ENCODE measurements around the gene NUDT14. TPM values are rescaled to one million over a fixed set of nuclear protein-coding genes. Genes with fewer than 3 reads are reported as not detected.

Gene NUDT14
- total RNA-seq, 1 experiment from 2014 or later = 31.8 TPM

DNA sequence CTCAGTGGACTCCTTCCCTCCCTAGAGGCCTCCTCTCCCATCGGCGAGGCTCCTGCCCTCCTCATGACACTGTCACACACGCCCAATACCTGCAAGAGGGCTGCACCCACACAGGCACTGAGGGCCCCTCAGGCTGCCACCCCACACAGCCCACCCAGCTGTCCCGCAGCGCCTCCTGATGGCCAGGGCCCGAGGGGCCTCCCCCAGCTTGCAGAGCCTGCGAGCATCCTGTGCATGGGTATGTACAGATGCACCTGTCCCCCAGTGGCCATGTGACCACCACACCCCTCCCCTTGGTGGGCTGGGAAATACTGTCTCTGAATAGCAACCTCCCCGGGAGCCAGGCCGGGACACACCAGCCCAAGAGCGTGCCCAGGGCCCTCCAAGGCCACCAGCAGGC lies 19.0 kb upstream of the NUDT14 start:
- Histone ChIP-seq H3K9me3 (replicated peaks) (no peaks in the 10 kb centered on the region), H3K4me3 (no peak overlapping the region), H3K4me1 (replicated peaks) (peaks cover 78% of the 10 kb centered on the region), H3K27me3 (replicated peaks) (no peaks in the 10 kb centered on the region), H3K27ac (no peak overlapping the region), H3K36me3 (no peaks in the 10 kb centered on the region)
- no peak for DNase-seq (ENCODE audit: low read depth in 1 of 2, low spot score in 2 of 2)

DNA sequence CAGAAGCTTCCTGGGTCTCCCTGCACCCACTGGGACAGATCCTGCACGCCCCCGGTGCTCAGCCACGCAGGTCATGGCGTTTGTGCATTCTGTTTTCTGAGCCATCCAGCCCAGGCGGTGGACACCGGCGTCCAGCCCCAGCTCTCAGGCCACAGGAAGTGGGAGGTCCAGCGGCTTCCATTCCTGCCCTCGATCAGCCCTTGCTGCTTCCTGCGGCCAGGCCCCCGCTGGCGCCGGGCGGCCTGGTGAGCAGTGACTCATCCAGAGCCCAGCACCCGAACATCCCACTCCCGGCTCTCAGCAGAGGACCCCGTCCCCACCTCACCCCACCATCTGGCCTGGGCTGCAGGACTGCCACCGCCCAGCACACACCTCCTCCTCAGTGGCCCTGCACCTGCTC lies 18.0 kb upstream of the NUDT14 start:
- Histone ChIP-seq H3K27ac (peak overlapping the region; percentile 73), H3K27me3 (replicated peaks) (no peaks in the 10 kb centered on the region), H3K4me3 (no peak overlapping the region), H3K36me3 (no peaks in the 10 kb centered on the region), H3K4me1 (replicated peaks) (peaks cover 88% of the 10 kb centered on the region), H3K9me3 (replicated peaks) (no peaks in the 10 kb centered on the region)
- peak; percentile 67 to 84 for DNase-seq (ENCODE audit: low read depth in 1 of 2, low spot score in 2 of 2)

GRCh38 chr14:105198588-105198987 lies 17.5 kb upstream of the NUDT14 start:
- H3K4me1 ChIP-seq (replicated peaks) = peaks cover 93% of the 10 kb centered on the region
- no peak overlapping the region for H3K4me3 ChIP-seq
- no peaks in the 10 kb centered on the region for H3K9me3 ChIP-seq (replicated peaks)
- peak overlapping the region; percentile 73 for H3K27ac ChIP-seq
- no peaks in the 10 kb centered on the region for H3K27me3 ChIP-seq (replicated peaks)
- no peak for DNase-seq (ENCODE audit: low read depth in 1 of 2, low spot score in 2 of 2)
- no peaks in the 10 kb centered on the region for H3K36me3 ChIP-seq

- H3K27ac ChIP-seq = peak overlapping the region; percentile 90
- no peak overlapping the region for H3K4me3 ChIP-seq
- H3K27me3 ChIP-seq (replicated peaks) = no peaks in the 10 kb centered on the region
- DNase-seq (ENCODE audit: low read depth in 1 of 2, low spot score in 2 of 2) = peak; percentile 79 to 86
- H3K4me1 ChIP-seq (replicated peaks) = peaks cover 90% of the 10 kb centered on the region
- H3K36me3 ChIP-seq = no peaks in the 10 kb centered on the region
- H3K9me3 ChIP-seq (replicated peaks) = no peaks in the 10 kb centered on the region
Measured at GRCh38 chr14:105197211-105197641, 16.1 kb upstream of the NUDT14 start.

DNA sequence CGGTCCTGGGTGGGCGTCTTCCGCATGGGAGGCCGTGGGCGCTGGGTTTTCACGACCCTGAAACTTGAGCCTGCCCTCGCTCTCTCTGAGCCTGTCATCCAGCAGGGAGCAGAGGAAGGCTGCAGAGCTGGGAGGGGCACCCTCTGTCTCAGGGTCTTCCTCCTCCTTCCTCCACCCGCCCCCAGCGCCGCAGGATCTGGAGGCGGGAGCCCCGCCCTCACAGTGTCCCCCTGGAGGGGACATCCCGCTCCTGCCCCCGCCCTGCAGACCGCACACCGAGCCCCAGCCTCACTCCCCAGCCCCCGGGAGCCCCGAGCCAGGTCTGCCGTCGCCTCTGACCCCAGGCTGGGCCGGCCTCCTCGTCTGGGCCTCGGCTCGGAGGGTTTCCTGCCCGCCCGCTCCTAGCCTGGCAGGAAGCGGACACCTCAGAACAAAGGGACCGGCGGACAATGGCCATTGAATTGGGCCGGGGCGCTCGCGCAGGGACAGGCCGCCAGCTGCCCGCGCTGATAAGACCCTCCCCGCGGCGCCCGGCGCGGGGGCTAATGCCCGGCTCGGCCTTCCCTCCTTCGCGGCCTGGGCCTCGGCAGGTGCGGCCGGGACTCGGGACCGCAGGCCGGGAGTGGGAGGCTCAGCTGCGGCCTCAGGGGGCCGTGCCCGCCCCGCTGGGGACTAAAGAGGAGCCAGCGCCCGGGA lies 15.3 kb upstream of the NUDT14 start:
- Histone ChIP-seq H3K9me3 (replicated peaks) (no peaks in the 10 kb centered on the region), H3K4me3 (no peak overlapping the region), H3K4me1 (replicated peaks) (peaks cover 88% of the 10 kb centered on the region), H3K27me3 (replicated peaks) (no peaks in the 10 kb centered on the region), H3K27ac (peak overlapping the region; percentile 90), H3K36me3 (no peaks in the 10 kb centered on the region)
- no peak for DNase-seq (ENCODE audit: low read depth in 1 of 2, low spot score in 2 of 2)

DNA sequence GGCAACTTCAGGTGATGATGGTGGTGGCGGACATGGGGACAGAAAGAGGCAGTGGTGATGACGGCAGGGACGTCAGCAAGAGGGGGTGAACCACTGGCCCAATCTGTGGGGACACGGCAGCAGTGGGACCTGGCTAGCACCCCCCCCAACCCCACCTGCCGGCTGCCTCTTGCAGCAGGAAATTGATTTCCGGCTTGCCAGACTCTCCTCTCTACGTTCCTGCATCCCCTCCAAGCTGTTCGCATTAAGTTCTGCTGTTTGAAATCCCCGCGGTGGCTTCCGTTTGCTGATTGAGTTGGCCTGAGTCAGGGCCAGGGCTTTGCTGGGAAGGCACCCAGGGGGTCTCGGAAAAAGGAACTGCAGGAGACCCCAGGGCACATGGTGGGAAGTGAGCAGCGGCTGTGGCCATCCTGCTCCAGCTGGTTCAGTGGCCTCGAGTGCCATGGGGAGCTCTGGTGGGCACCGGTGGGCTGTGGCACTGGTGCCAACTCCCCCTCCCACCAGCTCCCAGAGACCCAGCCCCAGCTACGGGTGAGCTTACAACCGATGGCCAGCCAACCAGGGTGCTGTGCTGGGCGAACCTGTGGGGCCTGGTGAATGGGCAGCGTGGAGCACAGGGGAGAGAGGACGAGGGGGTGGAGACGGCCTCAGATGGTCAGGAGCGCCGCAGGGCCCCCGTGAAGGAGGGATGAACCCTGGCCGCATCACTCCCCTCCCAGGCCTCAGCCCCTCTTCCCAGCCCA lies 14.6 kb upstream of the NUDT14 start:
- DNase-seq (ENCODE audit: low read depth in 1 of 2, low spot score in 2 of 2) = no peak
- Histone ChIP-seq H3K9me3 (replicated peaks) (no peaks in the 10 kb centered on the region), H3K4me1 (replicated peaks) (peaks cover 87% of the 10 kb centered on the region), H3K27ac (peak overlapping the region; percentile 90), H3K4me3 (no peak overlapping the region), H3K27me3 (replicated peaks) (no peaks in the 10 kb centered on the region), H3K36me3 (no peaks in the 10 kb centered on the region)

DNA sequence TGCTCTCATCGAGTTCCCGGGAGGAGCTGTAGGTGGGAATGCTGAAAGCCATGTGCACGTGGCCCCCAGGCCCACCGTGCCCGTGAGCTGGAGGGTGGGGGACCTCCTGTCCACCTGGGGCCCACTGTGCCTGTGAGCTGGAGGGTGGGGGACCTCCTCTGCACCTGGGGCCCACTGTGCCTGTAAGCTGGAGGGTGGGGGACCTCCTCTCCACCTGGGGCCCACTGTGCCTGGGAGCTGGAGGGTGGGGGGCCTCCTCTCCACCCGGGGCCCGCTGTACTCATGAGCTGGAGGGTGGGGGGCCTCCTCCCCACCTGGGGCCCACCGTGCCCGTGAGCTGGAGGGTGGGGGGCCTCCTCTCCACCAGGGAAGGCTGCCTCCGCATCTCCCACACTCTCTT lies 13.9 kb upstream of the NUDT14 start:
- no peak for DNase-seq (ENCODE audit: low read depth in 1 of 2, low spot score in 2 of 2)
- no peak overlapping the region for H3K4me3 ChIP-seq
- no peaks in the 10 kb centered on the region for H3K9me3 ChIP-seq (replicated peaks)
- H3K4me1 ChIP-seq (replicated peaks) = peaks cover 85% of the 10 kb centered on the region
- no peaks in the 10 kb centered on the region for H3K27me3 ChIP-seq (replicated peaks)
- H3K36me3 ChIP-seq = no peaks in the 10 kb centered on the region
- H3K27ac ChIP-seq = peak overlapping the region; percentile 90

DNA sequence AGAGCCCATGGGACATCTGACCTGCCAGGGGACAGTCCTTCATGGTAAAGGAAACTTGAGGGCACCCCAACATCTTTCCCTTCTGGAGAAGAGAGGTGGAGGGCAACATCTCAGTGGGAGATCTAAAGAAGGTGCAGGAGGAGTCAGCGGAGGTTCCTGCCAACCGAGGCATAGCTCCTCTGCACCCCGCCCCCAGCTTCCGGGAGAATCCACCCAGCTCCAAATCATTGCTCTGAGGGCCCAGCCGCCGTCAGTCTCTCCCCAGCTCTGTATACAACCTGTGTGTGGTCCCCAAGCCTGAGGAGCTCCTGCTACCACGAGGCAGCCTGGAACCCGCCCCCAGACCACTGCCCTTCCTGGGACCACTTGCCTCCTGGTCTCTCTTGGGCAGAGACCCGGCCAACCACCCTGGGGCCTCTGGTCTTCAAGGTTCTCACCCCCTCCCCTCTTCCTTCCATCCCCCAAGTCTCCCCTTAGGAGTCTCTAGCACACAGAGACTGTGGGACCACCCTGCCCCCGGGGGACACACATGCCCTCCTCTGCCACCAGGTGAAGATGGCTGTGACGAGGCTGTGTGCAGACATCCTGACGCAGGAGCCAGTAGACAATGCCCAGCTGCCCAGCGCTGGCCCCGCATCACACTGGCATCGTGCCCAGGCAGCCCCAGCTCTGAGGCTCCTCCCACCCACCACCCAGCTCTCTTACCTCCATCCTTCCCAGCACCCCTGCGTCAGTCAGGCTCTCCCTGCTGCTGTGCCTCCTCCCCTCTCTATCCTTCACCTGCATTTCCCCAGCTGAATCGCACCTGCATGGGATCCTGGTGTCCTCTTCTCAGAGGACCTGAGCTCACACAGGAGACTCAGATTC lies 13.0 kb upstream of the NUDT14 start:
- peak; percentile 97 to 99 for DNase-seq (ENCODE audit: low read depth in 1 of 2, low spot score in 2 of 2)
- no peaks in the 10 kb centered on the region for H3K27me3 ChIP-seq (replicated peaks)
- H3K4me1 ChIP-seq (replicated peaks) = peaks cover 76% of the 10 kb centered on the region
- H3K4me3 ChIP-seq = no peak overlapping the region
- no peaks in the 10 kb centered on the region for H3K9me3 ChIP-seq (replicated peaks)
- peak overlapping the region; percentile 90 for H3K27ac ChIP-seq
- no peaks in the 10 kb centered on the region for H3K36me3 ChIP-seq

DNA sequence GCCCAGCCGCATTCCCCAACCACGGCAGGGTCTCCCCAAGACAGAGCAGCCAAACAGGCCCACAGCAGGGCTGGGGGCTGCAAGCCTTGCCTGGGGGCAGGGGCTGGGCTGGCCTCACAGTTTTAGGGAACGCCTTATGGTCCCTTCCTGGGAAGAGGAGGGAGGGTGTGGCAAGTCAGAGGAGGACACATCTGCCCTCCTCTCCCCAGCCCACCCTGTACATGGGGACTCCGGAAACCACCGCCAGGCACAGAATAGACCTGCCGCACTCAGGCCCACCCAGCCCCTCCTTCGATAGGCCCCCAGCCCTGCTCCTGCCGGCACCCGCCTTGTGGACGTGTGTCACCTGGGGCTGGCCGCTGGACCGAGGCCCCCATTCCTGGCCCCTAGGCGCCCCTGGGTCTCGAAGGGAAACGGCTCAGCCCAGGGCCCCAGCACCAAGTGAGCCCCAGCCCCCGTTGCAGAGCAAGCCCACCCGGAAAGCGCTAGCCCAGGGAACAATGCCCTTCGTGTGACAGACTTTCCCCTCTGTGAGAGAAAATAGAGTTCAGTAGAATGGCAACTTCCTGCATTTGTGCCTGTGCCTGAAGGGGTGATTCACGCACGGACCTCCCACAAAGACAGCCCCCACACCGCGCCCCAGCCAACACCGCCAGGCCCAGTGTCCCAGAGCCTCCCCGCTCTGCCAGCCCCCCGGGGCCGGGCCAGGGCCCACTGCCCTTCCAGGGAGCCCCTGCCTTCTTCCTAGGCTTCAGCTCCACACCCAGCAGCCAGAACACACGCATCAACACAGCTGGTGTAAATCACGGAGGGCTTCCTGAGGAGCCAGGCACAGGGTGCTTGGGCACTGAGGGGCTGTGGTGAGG lies 12.0 kb upstream of the NUDT14 start:
- Histone ChIP-seq H3K4me3 (no peak overlapping the region), H3K27ac (peak overlapping the region; percentile 90), H3K4me1 (replicated peaks) (peaks cover 65% of the 10 kb centered on the region), H3K9me3 (replicated peaks) (peaks cover 3% of the 10 kb centered on the region), H3K27me3 (replicated peaks) (no peaks in the 10 kb centered on the region), H3K36me3 (no peaks in the 10 kb centered on the region)
- peak; percentile 98 to 99 for DNase-seq (ENCODE audit: low read depth in 1 of 2, low spot score in 2 of 2)

DNA sequence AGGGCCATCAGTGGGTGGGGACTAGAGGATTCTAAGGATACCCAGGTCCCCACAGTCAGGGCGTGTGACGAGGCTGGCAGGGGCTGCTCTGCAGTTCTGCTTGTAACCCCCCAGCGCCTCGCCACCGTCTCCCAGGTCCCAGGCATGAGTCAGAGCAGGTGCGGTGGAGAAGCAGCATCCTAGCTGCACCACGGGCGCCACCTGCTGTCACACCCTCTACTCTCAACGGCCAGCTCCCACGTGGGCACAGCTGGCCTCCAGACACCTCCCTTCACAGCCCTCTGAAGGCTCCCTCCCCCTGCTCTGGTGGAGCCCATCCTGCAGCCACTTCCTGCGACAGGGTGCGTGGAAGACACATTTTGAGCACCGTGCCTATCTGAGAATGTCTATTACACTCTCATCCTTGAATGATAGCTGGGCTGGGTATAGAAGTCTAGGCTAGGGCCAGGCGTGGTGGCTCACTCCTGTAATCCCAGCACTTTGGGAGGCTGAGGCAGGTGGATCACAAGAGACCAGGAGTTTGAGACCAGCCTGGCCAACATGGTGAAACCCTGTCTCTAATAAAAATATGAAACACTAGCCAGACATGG lies 6.9 kb upstream of the NUDT14 start:
- Histone ChIP-seq H3K27ac (no peak overlapping the region), H3K4me1 (replicated peaks) (peaks cover 16% of the 10 kb centered on the region), H3K27me3 (replicated peaks) (no peaks in the 10 kb centered on the region), H3K36me3 (no peaks in the 10 kb centered on the region), H3K4me3 (no peak overlapping the region), H3K9me3 (replicated peaks) (peaks cover 7% of the 10 kb centered on the region)
- DNase-seq (ENCODE audit: low read depth in 1 of 2, low spot score in 2 of 2) = no peak

DNA sequence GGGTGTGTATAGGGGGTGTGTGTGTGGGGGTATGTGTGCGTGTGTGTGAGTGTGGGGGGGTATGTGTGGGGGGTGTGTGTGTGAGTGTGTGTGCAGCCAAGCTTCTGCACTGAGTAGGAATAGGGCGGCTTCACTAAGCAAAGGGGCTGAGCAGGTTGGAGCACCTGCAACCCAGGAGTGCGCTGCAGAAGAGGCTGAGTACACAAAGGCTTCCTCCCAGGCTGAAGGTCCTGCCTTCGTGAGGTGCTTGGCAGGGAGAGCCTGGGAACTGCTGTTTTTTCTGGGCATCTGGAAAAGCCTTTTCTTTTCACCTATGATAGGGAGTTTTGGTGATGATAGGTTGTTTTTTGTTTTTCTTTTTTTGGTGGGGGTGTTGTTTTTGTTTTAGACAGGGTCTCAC lies 6.0 kb upstream of the NUDT14 start:
- peaks cover 12% of the 10 kb centered on the region for H3K4me1 ChIP-seq (replicated peaks)
- no peaks in the 10 kb centered on the region for H3K36me3 ChIP-seq
- no peak for DNase-seq (ENCODE audit: low read depth in 1 of 2, low spot score in 2 of 2)

GRCh38 chr14:105185973-105186372 lies 4.9 kb upstream of the NUDT14 start:
- H3K36me3 ChIP-seq = no peaks in the 10 kb centered on the region
- no peaks in the 10 kb centered on the region for H3K27me3 ChIP-seq (replicated peaks)
- peaks cover 7% of the 10 kb centered on the region for H3K9me3 ChIP-seq (replicated peaks)
- no peak for DNase-seq (ENCODE audit: low read depth in 1 of 2, low spot score in 2 of 2)
- no peak overlapping the region for H3K27ac ChIP-seq
- peaks cover 4% of the 10 kb centered on the region for H3K4me1 ChIP-seq (replicated peaks)
- H3K4me3 ChIP-seq = no peak overlapping the region

More for the DNA sequence above, 6.0 kb upstream of the NUDT14 start:
- Histone ChIP-seq H3K4me3 (no peak overlapping the region), H3K27ac (no peak overlapping the region), H3K27me3 (replicated peaks) (no peaks in the 10 kb centered on the region), H3K9me3 (replicated peaks) (peaks cover 7% of the 10 kb centered on the region)

DNA sequence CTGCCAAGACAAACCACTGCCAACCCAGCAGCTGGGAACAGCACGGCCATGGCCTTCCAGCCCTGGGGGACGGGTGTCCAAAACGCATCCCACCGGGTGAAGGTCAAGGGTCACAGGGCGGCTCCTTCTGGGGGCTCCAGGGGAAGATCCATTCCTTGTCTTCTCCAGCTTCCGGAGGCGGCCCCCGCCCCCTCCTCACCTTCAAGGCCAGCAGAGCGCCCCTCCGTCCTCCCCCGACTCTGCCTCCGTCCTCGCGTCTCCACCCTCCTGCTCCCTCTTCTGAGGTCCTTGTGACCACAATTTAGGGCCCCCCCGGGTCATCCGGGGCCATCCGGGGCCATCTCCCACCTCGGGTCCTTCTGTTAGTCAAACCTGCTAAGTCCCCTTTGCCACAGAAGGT lies 3.9 kb upstream of the NUDT14 start:
- no peak for DNase-seq (ENCODE audit: low read depth in 1 of 2, low spot score in 2 of 2)
- H3K36me3 ChIP-seq = 0 out of 2 replicates have a peak, but pooled peaks cover 2% of the 10 kb centered on the region
- no peaks in the 10 kb centered on the region for H3K27me3 ChIP-seq (replicated peaks)
- H3K4me3 ChIP-seq = no peak overlapping the region
- peaks cover 10% of the 10 kb centered on the region for H3K4me1 ChIP-seq (replicated peaks)
- H3K9me3 ChIP-seq (replicated peaks) = peaks cover 7% of the 10 kb centered on the region
- no peak overlapping the region for H3K27ac ChIP-seq
